NCI-H446 (cell line): ENCODE measurements around the gene ADAM12.
"Not testable (repeated sequence)": the region's sequence is repeated elsewhere in the genome, so short reads cannot be mapped to it uniquely, and the experiment has no call there.

ENCODE experiments used
- DNase-seq, 2 experiments: peaks; one replicate each; lab custom pipeline; 2025; lab: John Stamatoyannopoulos, UW

ADAM12 gene

DNA sequence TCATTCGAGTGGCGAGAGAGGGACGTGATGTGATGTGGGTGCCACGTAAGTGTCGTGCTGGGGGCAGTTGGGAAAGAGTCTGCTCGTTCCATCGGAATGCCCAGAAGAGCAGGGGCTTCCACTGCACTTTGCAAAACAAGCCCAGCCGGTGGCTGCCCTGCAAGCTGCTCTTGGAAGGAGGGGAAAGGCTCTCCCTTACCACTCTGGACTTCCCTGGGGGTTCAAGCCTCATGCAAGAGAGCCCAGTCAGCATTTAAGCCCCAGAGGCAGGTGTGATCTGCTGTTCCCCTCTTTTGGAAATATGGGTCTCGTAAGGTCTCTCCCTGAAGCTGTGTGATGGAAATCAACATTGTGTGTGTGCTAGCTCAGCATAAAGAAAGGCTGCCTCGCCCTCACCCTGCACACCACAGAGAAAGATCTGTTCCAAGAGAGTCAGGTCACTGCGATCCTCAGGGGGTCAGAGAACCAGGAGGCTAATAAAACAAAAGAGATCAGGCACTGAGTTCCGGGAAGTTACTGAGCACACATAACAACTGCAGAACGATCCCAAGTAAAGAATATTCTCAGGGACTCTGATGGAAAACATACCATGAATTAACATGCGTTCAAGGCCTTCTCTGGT lies 212.5 kb downstream of the ADAM12 start:
- DNase-seq, result no peak

- DNase-seq, result not testable (repeated sequence)
These were observed 215.5 kb downstream of the ADAM12 start for GRCh38 chr10:126172755-126173154.

DNA sequence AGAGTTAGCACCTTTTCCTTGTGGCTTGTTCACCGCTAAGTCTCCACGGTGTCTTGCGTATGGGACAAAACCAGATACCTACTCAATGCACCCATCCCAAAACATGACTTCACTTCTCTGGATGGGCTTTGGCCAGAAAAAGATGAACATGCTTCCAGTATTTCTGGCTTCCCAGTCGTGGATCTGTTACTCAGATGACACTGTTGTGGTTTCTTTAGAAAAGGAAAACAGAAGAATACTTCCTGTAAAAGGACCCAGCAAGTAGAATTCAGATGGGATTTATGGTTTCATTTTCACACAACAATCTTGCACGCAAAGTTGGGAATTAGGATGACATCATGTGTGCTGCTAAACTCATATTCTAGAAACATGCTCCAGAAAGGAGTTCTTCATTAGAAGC lies 216.7 kb downstream of the ADAM12 start:
- DNase-seq, result no peak

DNA sequence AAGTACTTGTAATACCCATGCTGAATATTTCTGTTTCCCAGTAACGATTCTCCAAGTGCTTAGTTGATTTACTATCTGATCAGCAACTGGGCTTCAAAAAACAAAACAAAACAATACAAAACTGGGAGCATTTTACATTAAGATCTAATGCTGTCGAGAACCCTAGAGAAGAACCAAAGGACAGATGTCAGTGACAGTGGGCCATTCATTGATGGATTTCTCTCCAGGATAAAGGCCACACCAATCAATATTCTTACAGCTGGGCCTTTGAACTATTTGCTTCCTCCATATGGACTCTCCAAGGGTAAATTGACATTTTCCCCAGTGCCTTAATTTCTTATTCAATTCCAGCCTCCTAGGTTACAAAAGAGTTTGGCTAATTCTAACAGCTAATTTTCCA lies 217.5 kb downstream of the ADAM12 start:
- DNase-seq, result no peak

GRCh38 chr10:126170371-126170770 lies 217.9 kb downstream of the ADAM12 start:
- no peak for DNase-seq

GRCh38 chr10:126169899-126170298 lies 218.4 kb downstream of the ADAM12 start:
- no peak for DNase-seq

- no peak for DNase-seq
These were observed 221.5 kb downstream of the ADAM12 start for GRCh38 chr10:126166797-126167196.

DNA sequence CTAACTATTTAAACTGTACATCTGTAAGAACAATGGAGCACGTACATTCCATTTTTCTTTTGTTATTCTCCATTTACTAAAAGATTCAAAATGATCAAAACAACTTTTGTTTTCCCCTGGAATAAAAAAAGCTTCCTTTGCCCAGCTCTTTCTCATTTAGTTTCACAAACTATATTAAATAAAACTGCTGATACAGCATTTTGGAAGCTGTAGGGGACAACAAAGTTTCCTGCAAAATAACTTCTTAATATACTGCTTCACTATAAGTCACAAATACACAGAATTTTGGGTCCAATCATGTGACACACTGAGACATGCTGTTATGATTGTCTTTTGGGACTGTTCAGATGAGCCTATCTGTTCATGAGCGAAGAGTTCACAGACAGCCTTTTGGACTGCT lies 222.4 kb downstream of the ADAM12 start:
- no peak for DNase-seq

DNA sequence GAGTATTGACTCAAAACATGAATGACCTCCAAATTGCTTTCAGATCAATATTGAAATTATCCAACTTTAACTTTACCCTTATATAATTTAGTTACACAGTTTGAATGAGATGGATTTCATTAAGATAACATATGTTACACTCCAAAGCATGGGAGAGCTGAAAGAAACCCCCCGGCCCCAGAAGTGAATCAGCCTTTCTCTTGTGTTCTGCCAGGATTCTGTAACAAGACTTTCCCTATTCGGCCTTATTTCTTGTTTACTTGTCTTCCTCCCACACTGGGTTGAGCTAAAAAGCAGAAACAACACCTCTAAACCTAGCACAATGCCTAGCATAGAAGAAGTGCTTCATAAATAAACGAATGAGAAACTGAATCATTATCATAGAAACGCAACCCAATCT lies 224.8 kb downstream of the ADAM12 start:
- DNase-seq, result no peak

DNA sequence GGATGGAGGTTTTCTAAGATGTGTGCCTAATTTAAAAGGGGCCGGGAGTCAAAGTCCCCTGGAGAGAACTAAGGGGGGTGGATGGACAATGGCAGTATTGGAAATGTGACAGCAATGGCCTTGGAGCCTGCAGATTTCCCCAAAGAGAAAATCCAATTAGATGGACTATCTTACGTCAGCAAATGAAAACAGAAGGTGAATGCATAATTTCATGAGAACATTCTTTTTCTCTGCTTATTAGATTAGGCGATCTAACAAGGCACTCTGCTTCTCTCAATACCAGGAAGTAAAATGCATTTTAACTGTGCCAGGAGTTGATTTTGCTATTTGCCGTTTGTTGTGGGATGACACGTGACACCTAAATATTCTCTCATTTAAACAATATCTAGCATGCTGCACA lies 226.6 kb downstream of the ADAM12 start:
- DNase-seq, result no peak

- no peak for DNase-seq
These were observed 227.2 kb downstream of the ADAM12 start for GRCh38 chr10:126160971-126161630.

DNA sequence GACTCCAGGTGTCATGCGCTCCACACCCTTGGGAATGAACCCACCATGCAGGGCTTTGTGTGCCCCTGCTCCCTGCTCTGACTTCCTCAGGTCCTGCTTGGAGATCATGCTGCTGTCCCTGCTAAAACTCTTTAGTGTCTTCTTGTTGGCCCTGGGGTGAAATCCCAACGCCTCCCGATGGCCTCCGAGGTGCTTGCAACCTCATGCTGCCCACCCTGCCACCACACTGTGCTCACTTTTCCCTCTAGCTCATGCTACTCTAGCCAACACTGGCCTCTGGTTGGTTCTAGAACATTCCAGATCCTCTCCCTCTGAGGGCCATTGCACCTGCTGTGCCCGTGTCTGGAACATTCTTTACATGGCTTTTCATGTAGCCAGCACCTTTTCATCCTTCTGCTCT lies 227.7 kb downstream of the ADAM12 start:
- no peak for DNase-seq

- DNase-seq, result no peak
These were observed 230.0 kb downstream of the ADAM12 start for GRCh38 chr10:126158133-126158892.

GRCh38 chr10:126157189-126157588 lies 231.1 kb downstream of the ADAM12 start:
- no peak for DNase-seq

- no peak for DNase-seq
These were observed 231.8 kb downstream of the ADAM12 start for GRCh38 chr10:126156503-126156902.

DNA sequence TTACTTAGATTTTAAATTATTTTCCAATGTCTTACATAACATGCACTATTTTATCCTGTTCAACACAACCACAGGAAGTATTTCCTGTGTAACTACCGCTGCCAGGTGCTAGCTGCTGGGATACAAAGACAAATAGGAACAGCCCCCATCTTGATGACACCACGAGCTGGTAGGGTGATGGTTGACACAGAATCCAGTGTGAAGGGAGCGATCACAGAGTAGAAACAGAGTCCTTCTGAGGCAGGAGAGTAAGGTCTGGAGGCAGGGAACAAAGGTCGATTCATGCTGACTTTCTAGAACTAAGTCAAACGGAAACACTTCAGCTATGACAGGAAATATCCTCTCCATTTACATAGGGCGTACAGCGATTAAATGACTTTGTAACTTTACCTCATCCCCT lies 232.3 kb downstream of the ADAM12 start:
- DNase-seq, result no peak

DNA sequence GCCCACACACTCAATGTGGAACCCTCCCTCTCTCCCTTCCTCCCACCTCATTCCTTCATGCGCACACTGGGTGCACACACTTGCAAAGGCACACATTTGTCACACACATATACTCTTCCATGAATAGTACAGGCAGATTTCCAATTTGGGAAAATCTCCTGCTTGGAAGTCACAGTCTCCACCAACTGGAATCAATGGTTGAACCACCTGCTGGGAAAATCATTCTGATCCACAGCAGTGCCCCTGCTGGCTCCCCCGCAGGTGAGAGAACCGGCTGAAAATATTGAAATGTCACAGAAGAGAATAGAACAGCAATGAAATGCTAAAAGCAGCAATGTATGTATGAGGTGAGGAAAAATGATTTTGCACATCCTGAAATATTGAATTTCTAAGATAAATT lies 232.7 kb downstream of the ADAM12 start:
- no peak for DNase-seq

DNA sequence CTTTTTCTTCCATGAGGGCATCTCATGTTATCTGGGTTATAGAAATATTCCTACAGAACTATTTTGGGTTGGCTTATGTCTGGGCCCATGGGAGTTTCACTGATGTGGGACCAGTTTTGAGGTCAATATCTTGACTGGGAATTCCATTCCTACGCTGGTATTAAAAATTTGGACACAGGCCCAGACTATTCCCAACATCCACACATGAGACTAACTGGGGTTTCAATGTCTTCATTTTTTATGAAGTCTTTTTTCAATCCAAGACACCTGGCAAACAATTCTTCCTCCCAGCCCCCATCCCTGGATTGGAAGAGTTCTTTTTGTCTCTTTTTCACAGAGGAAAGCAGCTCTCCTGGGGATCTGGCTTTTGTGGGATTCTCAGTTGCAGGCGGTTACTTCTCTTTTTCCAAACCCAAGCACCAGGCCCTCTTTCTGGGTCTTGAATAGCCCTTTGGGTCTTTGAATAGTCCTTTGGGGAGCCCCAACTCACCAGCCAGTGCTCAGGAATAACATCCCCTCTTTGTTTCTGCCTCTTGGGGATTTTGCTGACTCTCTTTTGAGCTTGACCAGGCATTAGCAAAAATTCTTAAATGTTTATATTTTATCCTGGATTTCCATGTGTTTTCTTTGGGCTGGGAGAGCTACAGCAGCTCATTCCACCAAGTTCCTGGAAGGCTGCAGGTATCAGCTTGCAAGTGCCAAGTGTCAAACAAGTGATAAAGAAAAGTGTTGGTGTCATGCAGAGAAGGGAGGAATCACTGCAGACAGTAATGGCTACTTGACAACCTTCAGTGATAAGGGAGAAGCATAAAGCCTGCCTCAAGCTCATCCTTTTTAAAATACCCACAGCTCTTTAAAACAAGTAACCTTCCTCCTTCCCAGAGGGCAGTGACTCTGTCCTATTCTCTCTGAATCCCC lies 234.3 kb downstream of the ADAM12 start:
- DNase-seq, result no peak

DNA sequence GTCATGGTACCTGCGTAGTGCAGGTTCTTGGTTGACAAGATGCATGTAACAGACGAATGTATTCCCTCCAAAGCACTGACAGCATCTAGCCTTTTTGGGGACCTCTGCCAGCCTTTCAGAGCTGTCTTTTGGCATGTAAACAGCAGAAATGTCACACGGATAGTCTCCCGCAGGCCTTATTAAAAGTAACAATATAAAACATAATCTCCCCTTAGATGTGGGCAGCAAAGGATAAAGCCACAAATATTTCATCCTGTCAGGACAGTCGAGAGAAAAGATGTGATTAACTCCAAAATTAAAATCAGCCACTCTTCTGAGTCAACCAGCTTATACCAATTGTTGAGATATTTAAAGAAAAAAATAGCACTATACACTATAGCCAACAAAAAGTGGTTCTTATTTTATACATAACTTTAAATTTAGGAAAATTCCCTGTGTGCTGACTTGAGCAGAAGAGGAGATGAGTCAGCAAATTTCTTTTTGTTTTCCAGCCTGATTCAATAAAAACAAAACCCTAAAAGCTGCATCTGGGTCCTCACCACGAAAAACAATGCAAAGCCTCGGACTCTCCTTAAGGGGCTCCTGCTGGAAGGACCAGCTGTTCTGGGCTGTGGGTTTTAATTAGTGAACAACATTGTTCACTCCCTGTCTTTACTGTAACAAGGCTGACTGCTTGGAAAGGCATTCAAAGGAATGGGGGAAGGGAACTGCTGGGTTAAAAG lies 240.2 kb downstream of the ADAM12 start:
- DNase-seq, result no peak

GRCh38 chr10:126146771-126147170 lies 241.5 kb downstream of the ADAM12 start:
- DNase-seq, result no peak

- DNase-seq, result no peak
These were observed 245.2 kb downstream of the ADAM12 start for GRCh38 chr10:126143117-126143516.
